Measurements from ENCODE around the gene XRN2.

DNA sequence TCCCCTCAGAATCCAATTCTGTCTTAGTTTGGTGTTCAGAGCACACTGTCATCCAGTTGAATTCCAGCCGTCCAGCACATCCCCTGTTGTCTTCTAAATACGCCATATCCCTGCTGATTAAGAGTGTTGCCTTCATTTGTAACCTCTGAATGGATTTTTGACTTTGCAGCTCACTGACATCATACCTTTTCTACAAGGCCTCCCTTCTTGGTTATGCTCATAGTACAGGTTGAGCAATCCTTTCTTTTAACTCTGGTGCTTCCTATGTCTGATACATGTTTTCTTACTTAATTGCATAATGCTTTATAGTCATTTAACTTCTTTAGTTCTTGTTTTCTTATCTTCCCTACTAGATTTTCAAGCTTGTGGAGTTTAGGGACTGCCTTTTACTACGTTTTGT is 36.4 kb downstream of the XRN2 start:
- TF ChIP-seq GATA2 (IDR thresholded peaks at IDR 0.05; ENCODE audit: low read depth, low read length) (no peak), GATA3 (IDR thresholded peaks at IDR 0.05; ENCODE audit: low read depth, low read length) (no peak)
